C4-2B (cell line): ENCODE results near the gene BCKDK.

Experiments used
- CTCF ChIP-seq: fragments of 450-650 bp; conservative IDR thresholded peaks from 2 replicates; pipeline ENCODE4 v1.5.1; 2017; ENCODE audit warnings: mild to moderate bottlenecking
- ZFX ChIP-seq: fragments of 450-650 bp; IDR thresholded peaks from 2 replicates; pipeline ENCODE4 v1.6.1; 2017

- TF ChIP-seq CTCF = no peak
- no peak for TF ChIP-seq ZFX
These were observed 22.7 kb downstream of the BCKDK start for GRCh38 chr16:31130899-31131298.
